VCaP (cell line): ENCODE measurements around the gene MAEA.
"Not testable (repeated sequence)": the region's sequence is repeated elsewhere in the genome, so short reads cannot be mapped to it uniquely, and the experiment has no call there.

Experiments used
- H3K27ac ChIP-seq: fragments of 450-650 bp; 2 replicates; pipeline ENCODE4 v1.5.1; 2017
- CTCF ChIP-seq: fragments of 450-650 bp; conservative IDR thresholded peaks from 2 replicates; pipeline ENCODE4 v1.5.1; 2017; ENCODE audit warnings: mild to moderate bottlenecking, moderate library complexity

Gene MAEA

GRCh38 chr4:1368421-1369090, 78.9 kb downstream of the MAEA start:
- TF ChIP-seq CTCF: no peak
- H3K27ac ChIP-seq: no peak overlapping the region

GRCh38 chr4:1369091-1369450, 79.4 kb downstream of the MAEA start:
- no peak overlapping the region for H3K27ac ChIP-seq
- TF ChIP-seq CTCF: no peak

- H3K27ac ChIP-seq: no peak overlapping the region
These were observed 79.9 kb downstream of the MAEA start for GRCh38 chr4:1369479-1370079.

GRCh38 chr4:1370321-1371124, 80.8 kb downstream of the MAEA start:
- H3K27ac ChIP-seq: no peak overlapping the region
- TF ChIP-seq CTCF: no peak

More at GRCh38 chr4:1369479-1370079, 79.9 kb downstream of the MAEA start:
- TF ChIP-seq CTCF: no peak

- no peak overlapping the region for H3K27ac ChIP-seq
- TF ChIP-seq CTCF: no peak
These were observed 81.8 kb downstream of the MAEA start for GRCh38 chr4:1371176-1372165.

- H3K27ac ChIP-seq: not testable (repeated sequence)
These were observed 82.9 kb downstream of the MAEA start for GRCh38 chr4:1372576-1372975.

GRCh38 chr4:1373892-1374705, 84.4 kb downstream of the MAEA start:
- H3K27ac ChIP-seq: no peak overlapping the region
- no peak for TF ChIP-seq CTCF
